Breast epithelium (tissue), 4 donors: ENCODE data around the gene CDKN1A. TPM values are rescaled to one million over a fixed set of nuclear protein-coding genes. Genes with fewer than 3 reads are reported as not detected.
A peak's percentile ranks its signal among the peaks of the same experiment; 100 is the strongest.

ENCODE experiments used
- DNase-seq, 2 donors: peaks; one replicate each; pipeline ENCODE4 v3.0.0-alpha.2; 2019; ENCODE audit warnings: low spot score in 2 of 2
- H3K27ac ChIP-seq, 2 donors: fragments of 200-600 bp; sonication (generic) in 1 of 2; one replicate each; pipeline ENCODE4 v1.5.1; 2016 to 2019; ENCODE audit warnings: mild to moderate bottlenecking in 1 of 2
- H3K27me3 ChIP-seq, 2 donors: fragments of 200-600 bp; sonication (generic) in 1 of 2; one replicate each; pipeline versions ENCODE4 v1.5.1 to v1.6.0; 2017 to 2019; ENCODE audit warnings: control low read depth in 1 of 2, mild to moderate bottlenecking in 1 of 2
- H3K36me3 ChIP-seq: fragments of 200-600 bp; one replicate; pipeline ENCODE4 v1.5.1; 2019
- H3K4me1 ChIP-seq, 2 donors: fragments of 200-600 bp; sonication (generic); one replicate each; pipeline ENCODE4 v1.5.1; 2016 to 2019; ENCODE audit warnings: control low read depth in 1 of 2
- H3K4me3 ChIP-seq, 3 donors: fragments of 200-600 bp; sonication (generic); 1 replicate in 2 of 3; 2 replicates in 1 of 3; pipeline ENCODE4 v1.5.1; 2016 to 2019; ENCODE audit warnings: mild to moderate bottlenecking in 3 of 3, moderate library complexity in 2 of 3
- H3K9me3 ChIP-seq, 2 donors: fragments of 200-600 bp; sonication (generic) in 1 of 2; one replicate each; pipeline ENCODE4 v1.5.1; 2016 to 2019; ENCODE audit warnings: control low read depth in 1 of 2
- POLR2A ChIP-seq: fragments of 450-650 bp; IDR thresholded peaks from one replicate; pipeline ENCODE4 v1.6.1; 2016; ENCODE audit warnings: antibody characterized with exemption, mild to moderate bottlenecking, moderate library complexity
- POLR2AphosphoS5 ChIP-seq, 3 donors: sonication (generic); formaldehyde crosslinking; IDR thresholded peaks; one replicate each; pipeline ENCODE4 v1.6.1; 2017; ENCODE audit warnings: antibody characterized with exemption in 3 of 3
- intact Hi-C: fragments of 100-400 bp; cut with DNase I; formaldehyde crosslinking; loops from one replicate; pipeline ENCODE4 v1.15.1; 2023; ENCODE audit warnings: low total_unique reads
- total RNA-seq, 3 donors: library from RNA; depleted of rRNA; stranded (reverse); fragments of >200 nt; gene quantifications; one replicate each; pipeline ENCODE4 v1.1.0, GENCODE V29; 2016
- TF ChIP-seq, protein P1 (sequence below), 3 donors: fragments of 450-650 bp; IDR thresholded peaks; one replicate each; pipeline ENCODE4 v1.5.1; 2016 to 2017; ENCODE audit warnings: antibody characterized with exemption in 3 of 3, mild to moderate bottlenecking in 3 of 3, moderate library complexity in 3 of 3

CDKN1A gene
- total RNA-seq, 3 donors from 2014 or later = 125 to 144 (median 143) TPM

DNA sequence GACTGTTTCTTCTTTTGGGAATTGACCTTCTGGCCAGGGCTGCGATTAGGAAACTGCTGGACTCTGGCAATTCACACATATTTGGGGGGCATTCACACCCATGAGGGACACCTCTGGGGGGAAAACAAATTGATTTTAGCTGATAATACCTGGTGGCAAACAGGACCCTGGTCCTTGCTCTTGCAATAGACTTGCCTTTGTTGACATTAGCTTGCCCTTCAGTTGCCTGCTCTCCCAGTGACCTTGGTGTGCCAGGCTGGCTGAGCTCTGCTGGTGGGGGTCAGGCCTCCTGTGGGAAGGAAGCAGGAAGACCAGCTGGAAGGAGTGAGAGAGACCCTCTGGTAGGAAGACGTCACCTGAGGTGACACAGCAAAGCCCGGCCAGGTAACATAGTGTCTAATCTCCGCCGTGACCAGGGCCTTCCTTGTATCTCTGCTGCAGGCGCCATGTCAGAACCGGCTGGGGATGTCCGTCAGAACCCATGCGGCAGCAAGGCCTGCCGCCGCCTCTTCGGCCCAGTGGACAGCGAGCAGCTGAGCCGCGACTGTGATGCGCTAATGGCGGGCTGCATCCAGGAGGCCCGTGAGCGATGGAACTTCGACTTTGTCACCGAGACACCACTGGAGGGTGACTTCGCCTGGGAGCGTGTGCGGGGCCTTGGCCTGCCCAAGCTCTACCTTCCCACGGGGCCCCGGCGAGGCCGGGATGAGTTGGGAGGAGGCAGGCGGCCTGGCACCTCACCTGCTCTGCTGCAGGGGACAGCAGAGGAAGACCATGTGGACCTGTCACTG is 5.3 kb downstream of the CDKN1A start:
- peaks cover 7% of the 10 kb centered on the region for H3K36me3 ChIP-seq
- DNase-seq = no peak
- H3K27me3 ChIP-seq = no peaks in the 10 kb centered on the region
- peaks cover 5 to 13% of the 10 kb centered on the region in 2 donors for H3K4me1 ChIP-seq
- no peak overlapping the region for H3K4me3 ChIP-seq
- peak overlapping the region in 1 of 2 donors; percentile 82 for H3K27ac ChIP-seq
- intact Hi-C loops = loop anchor here (5.0 kb wide), 1 partner anchor 62 kb away; no protein-coding TSS in a partner anchor
- TF ChIP-seq POLR2AphosphoS5 (IDR thresholded peaks at IDR 0.05) = no peak
- TF ChIP-seq POLR2A = no peak
- TF ChIP-seq, protein P1, sequence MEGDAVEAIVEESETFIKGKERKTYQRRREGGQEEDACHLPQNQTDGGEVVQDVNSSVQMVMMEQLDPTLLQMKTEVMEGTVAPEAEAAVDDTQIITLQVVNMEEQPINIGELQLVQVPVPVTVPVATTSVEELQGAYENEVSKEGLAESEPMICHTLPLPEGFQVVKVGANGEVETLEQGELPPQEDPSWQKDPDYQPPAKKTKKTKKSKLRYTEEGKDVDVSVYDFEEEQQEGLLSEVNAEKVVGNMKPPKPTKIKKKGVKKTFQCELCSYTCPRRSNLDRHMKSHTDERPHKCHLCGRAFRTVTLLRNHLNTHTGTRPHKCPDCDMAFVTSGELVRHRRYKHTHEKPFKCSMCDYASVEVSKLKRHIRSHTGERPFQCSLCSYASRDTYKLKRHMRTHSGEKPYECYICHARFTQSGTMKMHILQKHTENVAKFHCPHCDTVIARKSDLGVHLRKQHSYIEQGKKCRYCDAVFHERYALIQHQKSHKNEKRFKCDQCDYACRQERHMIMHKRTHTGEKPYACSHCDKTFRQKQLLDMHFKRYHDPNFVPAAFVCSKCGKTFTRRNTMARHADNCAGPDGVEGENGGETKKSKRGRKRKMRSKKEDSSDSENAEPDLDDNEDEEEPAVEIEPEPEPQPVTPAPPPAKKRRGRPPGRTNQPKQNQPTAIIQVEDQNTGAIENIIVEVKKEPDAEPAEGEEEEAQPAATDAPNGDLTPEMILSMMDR (IDR thresholded peaks at IDR 0.05) = no peak
- H3K9me3 ChIP-seq = no peaks in the 10 kb centered on the region

DNA sequence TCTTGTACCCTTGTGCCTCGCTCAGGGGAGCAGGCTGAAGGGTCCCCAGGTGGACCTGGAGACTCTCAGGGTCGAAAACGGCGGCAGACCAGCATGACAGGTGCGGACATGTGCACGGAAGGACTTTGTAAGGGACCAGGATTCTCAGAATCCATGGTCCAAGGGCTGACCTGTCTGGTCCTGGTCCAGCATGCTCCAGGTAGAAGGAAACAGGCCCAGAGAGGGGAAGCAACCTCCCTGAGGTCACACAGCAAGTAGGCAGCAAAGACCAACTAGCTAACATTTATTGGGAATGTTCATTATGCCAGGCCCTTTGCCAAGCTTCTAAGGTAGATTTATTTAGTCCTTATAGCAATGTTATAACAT is 5.9 kb downstream of the CDKN1A start:
- DNase-seq = no peak
- intact Hi-C loops = loop anchor here (5.0 kb wide), 1 partner anchor 62 kb away; no protein-coding TSS in a partner anchor
- Histone ChIP-seq H3K4me1 (peaks cover 5 to 13% of the 10 kb centered on the region in 2 donors), H3K27me3 (no peaks in the 10 kb centered on the region), H3K27ac (no peak overlapping the region), H3K36me3 (peaks cover 7% of the 10 kb centered on the region), H3K9me3 (no peaks in the 10 kb centered on the region), H3K4me3 (no peak overlapping the region)
- no peak for TF ChIP-seq POLR2AphosphoS5 (IDR thresholded peaks at IDR 0.05)
- TF ChIP-seq, protein P1 (IDR thresholded peaks at IDR 0.05) = no peak
- TF ChIP-seq POLR2A = no peak

DNA sequence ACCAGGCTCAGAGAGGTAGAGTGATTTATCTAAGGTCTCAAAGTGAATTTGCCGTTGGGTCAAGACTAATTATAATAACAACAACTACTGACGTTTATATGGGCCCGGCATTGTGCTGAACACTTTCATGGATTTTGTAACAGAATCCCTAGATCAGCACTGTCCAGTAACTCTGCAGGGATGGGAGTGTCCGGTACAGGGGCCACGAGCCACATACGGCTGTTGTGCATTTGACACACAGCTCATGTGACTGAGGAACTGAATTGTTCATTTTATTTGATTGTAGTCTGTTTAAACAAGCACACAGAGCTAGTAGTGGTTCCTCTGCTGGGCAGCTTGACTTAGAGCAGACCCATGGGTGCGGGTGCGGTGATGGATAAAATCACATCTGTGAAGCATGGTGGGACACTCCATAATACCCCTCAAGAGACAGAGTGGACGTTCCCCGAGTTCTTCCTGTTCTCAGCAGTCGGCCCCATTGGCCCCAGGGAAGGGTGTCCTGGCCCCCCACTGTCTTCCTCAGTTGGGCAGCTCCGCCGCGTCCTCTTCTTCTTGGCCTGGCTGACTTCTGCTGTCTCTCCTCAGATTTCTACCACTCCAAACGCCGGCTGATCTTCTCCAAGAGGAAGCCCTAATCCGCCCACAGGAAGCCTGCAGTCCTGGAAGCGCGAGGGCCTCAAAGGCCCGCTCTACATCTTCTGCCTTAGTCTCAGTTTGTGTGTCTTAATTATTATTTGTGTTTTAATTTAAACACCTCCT is 6.8 kb downstream of the CDKN1A start:
- TF ChIP-seq, protein P1 (IDR thresholded peaks at IDR 0.05) = no peak
- intact Hi-C loops = no loop called here
- H3K4me3 ChIP-seq = no peak overlapping the region
- H3K27me3 ChIP-seq = no peaks in the 10 kb centered on the region
- DNase-seq = no peak
- peaks cover 5 to 13% of the 10 kb centered on the region in 2 donors for H3K4me1 ChIP-seq
- H3K9me3 ChIP-seq = no peaks in the 10 kb centered on the region
- H3K36me3 ChIP-seq = peaks cover 7% of the 10 kb centered on the region
- peak overlapping the region in 1 of 2 donors; percentile 5 for H3K27ac ChIP-seq

DNA sequence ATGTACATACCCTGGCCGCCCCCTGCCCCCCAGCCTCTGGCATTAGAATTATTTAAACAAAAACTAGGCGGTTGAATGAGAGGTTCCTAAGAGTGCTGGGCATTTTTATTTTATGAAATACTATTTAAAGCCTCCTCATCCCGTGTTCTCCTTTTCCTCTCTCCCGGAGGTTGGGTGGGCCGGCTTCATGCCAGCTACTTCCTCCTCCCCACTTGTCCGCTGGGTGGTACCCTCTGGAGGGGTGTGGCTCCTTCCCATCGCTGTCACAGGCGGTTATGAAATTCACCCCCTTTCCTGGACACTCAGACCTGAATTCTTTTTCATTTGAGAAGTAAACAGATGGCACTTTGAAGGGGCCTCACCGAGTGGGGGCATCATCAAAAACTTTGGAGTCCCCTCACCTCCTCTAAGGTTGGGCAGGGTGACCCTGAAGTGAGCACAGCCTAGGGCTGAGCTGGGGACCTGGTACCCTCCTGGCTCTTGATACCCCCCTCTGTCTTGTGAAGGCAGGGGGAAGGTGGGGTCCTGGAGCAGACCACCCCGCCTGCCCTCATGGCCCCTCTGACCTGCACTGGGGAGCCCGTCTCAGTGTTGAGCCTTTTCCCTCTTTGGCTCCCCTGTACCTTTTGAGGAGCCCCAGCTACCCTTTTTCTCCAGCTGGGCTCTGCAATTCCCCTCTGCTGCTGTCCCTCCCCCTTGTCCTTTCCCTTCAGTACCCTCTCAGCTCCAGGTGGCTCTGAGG is 7.6 kb downstream of the CDKN1A start:
- H3K36me3 ChIP-seq = peaks cover 7% of the 10 kb centered on the region
- TF ChIP-seq, protein P1 (IDR thresholded peaks at IDR 0.05) = no peak
- TF ChIP-seq POLR2AphosphoS5 (IDR thresholded peaks at IDR 0.05) = no peak
- no peak for TF ChIP-seq POLR2A
- peaks cover 5 to 13% of the 10 kb centered on the region in 2 donors for H3K4me1 ChIP-seq
- DNase-seq = no peak
- H3K27me3 ChIP-seq = no peaks in the 10 kb centered on the region
- H3K27ac ChIP-seq = peak overlapping the region in 1 of 2 donors; percentile 5
- H3K9me3 ChIP-seq = no peaks in the 10 kb centered on the region
- no peak overlapping the region for H3K4me3 ChIP-seq
- intact Hi-C loops = no loop called here
